Measurements from ENCODE around the gene NR1D1. TPM values are rescaled to one million over a fixed set of nuclear protein-coding genes. Genes with fewer than 3 reads are reported as not detected.

The NR1D1 gene
- total and polyA plus RNA-seq, 2 of the 13 experiments (the other 11 are each of a cell fraction or from before 2014, with no cell fraction given), result 2.1 to 2.7 TPM

- TF ChIP-seq SIX4 (CRISPR knock-in tag; IDR thresholded peaks at IDR 0.05), result 0 out of 2 replicates have a peak, but pooled peaks have one; percentile 5
- TF ChIP-seq NFIC (IDR thresholded peaks at IDR 0.05; ENCODE audit: low read length), result peak; percentile 68; the same call in 1 of the 2 replicates
- peak; percentile 53; the same call in 1 of the 2 replicates for TF ChIP-seq YEATS2 (CRISPR knock-in tag; IDR thresholded peaks at IDR 0.05; ENCODE audit: borderline replicate concordance)
- TF ChIP-seq RFX5 (IDR thresholded peaks at IDR 0.05; ENCODE audit: low read depth, low read length), result 0 out of 2 replicates have a peak, but pooled peaks have one; percentile 23
- TF ChIP-seq SMC3 (IDR thresholded peaks at IDR 0.05; ENCODE audit: low read length), result peak; percentile 94
- no peak for TF ChIP-seq SOX6 (IDR thresholded peaks at IDR 0.05)
- TF ChIP-seq SOX6 (CRISPR knock-in tag; IDR thresholded peaks at IDR 0.05), result peak; percentile 70
- no peak for TF ChIP-seq MTERF4 (CRISPR knock-in tag; IDR thresholded peaks at IDR 0.05)
- peak; percentile 88 for TF ChIP-seq NCOR1 (IDR thresholded peaks at IDR 0.05; ENCODE audit: borderline replicate concordance, low read length)
- TF ChIP-seq KLF11 (CRISPR knock-in tag; IDR thresholded peaks at IDR 0.05), result peak; percentile 56; the same call in 1 of the 2 replicates
- TF ChIP-seq ZNF629 (CRISPR knock-in tag; conservative IDR thresholded peaks at IDR 0.05), result peak; percentile 58
- TF ChIP-seq HMGXB4 (CRISPR knock-in tag; IDR thresholded peaks at IDR 0.05; ENCODE audit: borderline replicate concordance in 1 of 2, low read depth in 1 of 2), result peak; percentile 83 to 94
- peak; percentile 64 for TF ChIP-seq ESRRA (CRISPR knock-in tag; IDR thresholded peaks at IDR 0.05; ENCODE audit: low read depth)
- peak; percentile 28 for TF ChIP-seq ZNF407 (CRISPR knock-in tag; IDR thresholded peaks at IDR 0.05; ENCODE audit: not compliant biosample characterization)
- TF ChIP-seq RAD21 (CRISPR knock-in tag; IDR thresholded peaks at IDR 0.05), result peak; percentile 97
Observed at GRCh38 chr17:40111221-40112128, 11.1 kb upstream of the NR1D1 start (continued).
